GM13976 (cell line): ENCODE results near the gene KCNAB1.

ENCODE experiments used
- DNase-seq: peaks from one replicate; pipeline ENCODE4 v3.0.0; 2012; ENCODE audit warnings: low spot score
- CTCF ChIP-seq: IDR thresholded peaks from 2 replicates; pipeline ENCODE4 v1.5.1; 2012; ENCODE audit warnings: borderline replicate concordance, mild to moderate bottlenecking; ENCODE audit not compliant: insufficient read depth; ENCODE audit errors: extremely low read depth, missing control alignments, control extremely low read depth
- in situ Hi-C: fragments of 300-500 bp; cut with MboI; formaldehyde crosslinking; loops from one replicate; pipeline ENCODE4 v1.12.0; 2022; ENCODE audit warnings: low sequenced_read_pairs, mixed read lengths, inconsistent platforms; ENCODE audit not compliant: unreplicated experiment

Gene KCNAB1

GRCh38 chr3:156434921-156435320 is 314.5 kb downstream of the KCNAB1 start:
- in situ Hi-C loops = no loop called here
- no peak for TF ChIP-seq CTCF
- DNase-seq = no peak

GRCh38 chr3:156443079-156443478 is 322.7 kb downstream of the KCNAB1 start:
- no peak for DNase-seq
- no peak for TF ChIP-seq CTCF
- in situ Hi-C loops = no loop called here

- in situ Hi-C loops = no loop called here
- DNase-seq = no peak
- no peak for TF ChIP-seq CTCF
These were observed 325.0 kb downstream of the KCNAB1 start for GRCh38 chr3:156445117-156446090.

- in situ Hi-C loops = no loop called here
- peak; percentile 27 for DNase-seq
These were observed 327.9 kb downstream of the KCNAB1 start for GRCh38 chr3:156448300-156448699.

GRCh38 chr3:156449710-156450574 is 329.6 kb downstream of the KCNAB1 start:
- TF ChIP-seq CTCF = peak; percentile 68
- DNase-seq = peak; percentile 24
- in situ Hi-C loops = no loop called here

More at GRCh38 chr3:156448300-156448699, 327.9 kb downstream of the KCNAB1 start:
- TF ChIP-seq CTCF = no peak

GRCh38 chr3:156455839-156456238 is 335.5 kb downstream of the KCNAB1 start:
- in situ Hi-C loops = no loop called here
- TF ChIP-seq CTCF = no peak
- no peak for DNase-seq
